B cell (primary cell): Measurements from ENCODE around the gene TEAD1.

Source experiments
- CTCF ChIP-seq: fragments of 200-600 bp; IDR thresholded peaks from one replicate; pipeline ENCODE4 v1.8.0; 2022; ENCODE audit warnings: antibody characterized with exemption, mild to moderate bottlenecking
- EZH2 ChIP-seq: IDR thresholded peaks from 2 replicates; pipeline ENCODE4 v1.6.1; 2012; ENCODE audit warnings: borderline replicate concordance, low read depth, mild to moderate bottlenecking, moderate library complexity, low read length; ENCODE audit not compliant: insufficient read depth, poor library complexity, severe bottlenecking

DNA sequence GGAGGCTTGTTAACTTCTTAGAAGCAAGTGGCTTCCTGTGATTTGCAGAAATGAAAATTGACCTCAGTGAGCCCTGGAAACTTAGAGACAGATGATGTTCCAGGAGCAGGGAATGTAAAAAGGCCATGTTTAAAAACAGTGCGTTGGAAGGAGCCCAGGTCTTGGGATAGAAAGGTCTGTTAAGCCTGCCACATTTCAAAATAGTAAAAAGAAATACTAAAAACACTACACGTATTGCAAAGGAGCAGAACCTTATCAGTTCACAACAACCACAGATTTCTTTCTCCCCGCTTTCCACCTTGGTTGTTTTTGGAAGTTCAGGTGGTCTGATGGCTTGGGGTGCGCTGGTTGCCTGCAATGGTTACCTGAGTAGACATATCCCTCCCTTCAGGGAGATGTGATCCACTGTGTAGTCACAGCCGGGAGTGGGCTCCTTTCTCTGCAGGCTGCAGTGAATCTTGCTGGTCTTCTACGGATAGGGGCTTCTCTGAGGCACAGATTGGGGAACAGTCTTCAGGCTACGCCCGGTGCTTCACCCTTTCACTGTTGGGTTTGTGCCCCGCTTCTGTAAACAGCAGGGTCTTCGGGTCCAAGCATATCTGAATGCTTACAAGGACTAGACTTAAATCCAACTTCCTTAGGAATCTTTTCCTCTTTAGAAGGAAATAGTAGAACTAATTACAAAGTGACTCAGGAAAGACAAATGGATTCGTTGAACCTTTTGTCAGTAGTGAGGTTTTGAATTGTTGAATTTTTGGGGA lies 1.9 kb downstream of the TEAD1 start:
- TF ChIP-seq CTCF (no peak), EZH2 (no peak)
